Spleen (tissue), 7 donors: ENCODE measurements around the gene ENPEP.

ENCODE experiments used
- CTCF ChIP-seq, 11 experiments: fragments of 200-600 bp in 7 of 11; fragments of 450-650 bp in 4 of 11; sonication (generic) in 4 of 11; IDR thresholded peaks in 8 of 11; conservative IDR thresholded peaks in 3 of 11; 1 replicate in 7 of 11; 2 replicates in 4 of 11; pipeline versions ENCODE4 v1.4.0 to v1.8.0; 2016 to 2021; ENCODE audit warnings: antibody characterized with exemption in 11 of 11, inconsistent platforms in 4 of 11, mild to moderate bottlenecking in 1 of 11
- POLR2A ChIP-seq, 3 donors: fragments of 450-650 bp; IDR thresholded peaks; one replicate each; pipeline ENCODE4 v1.5.1; 2017; ENCODE audit warnings: antibody characterized with exemption in 3 of 3, mild to moderate bottlenecking in 1 of 3
- POLR2AphosphoS5 ChIP-seq, 3 donors: sonication (generic); formaldehyde crosslinking; IDR thresholded peaks; one replicate each; pipeline ENCODE4 v1.5.1; 2017; ENCODE audit warnings: antibody characterized with exemption in 3 of 3
- donor health status: DM: no; HTN: no; CAD: no; lungs with moderate emphysema.
- donor health status: DM: no; HTN: no; CAD: no.
- donor health status: DM: no; HTN: no; CAD: no.

GRCh38 chr4:110533590-110533910 lies 57.6 kb downstream of the ENPEP start:
- TF ChIP-seq CTCF (IDR thresholded peaks at IDR 0.05 in 8 of 11, conservative IDR thresholded peaks at IDR 0.05 in 3 of 11) (no peak), POLR2A (IDR thresholded peaks at IDR 0.05) (no peak), POLR2AphosphoS5 (IDR thresholded peaks at IDR 0.05) (no peak)
